ENCODE measurements around the gene CFH.
"Not testable (repeated sequence)": the region's sequence is repeated elsewhere in the genome, so short reads cannot be mapped to it uniquely, and the experiment has no call there.

CFH gene

GRCh38 chr1:196651637-196652215 is at the start of gene CFH:
TSS of gene CFH (plus strand) at chr1:196652043. CDS start at chr1:196652118, 75 bp downstream.
- DNase-seq = no peak

- DNase-seq = no peak
These were observed 48.2 kb upstream of the CFH start for GRCh38 chr1:196603651-196604050.

GRCh38 chr1:196607981-196608380 is 43.9 kb upstream of the CFH start:
- no peak for DNase-seq

GRCh38 chr1:196608390-196609369 is 43.2 kb upstream of the CFH start, which contains the start of gene KCNT2:
TSS of gene KCNT2 (minus strand) at chr1:196608440. CDS start at chr1:196608309, 131 bp downstream.
- DNase-seq = no peak

- no peak for DNase-seq
These were observed 42.5 kb upstream of the CFH start for GRCh38 chr1:196609370-196609737.

- DNase-seq = no peak
These were observed 40.0 kb upstream of the CFH start for GRCh38 chr1:196611873-196612272.

GRCh38 chr1:196619721-196620120 is 32.1 kb upstream of the CFH start:
- no peak for DNase-seq

GRCh38 chr1:196623079-196623478 is 28.8 kb upstream of the CFH start:
- no peak for DNase-seq

GRCh38 chr1:196628838-196629237 is 23.0 kb upstream of the CFH start:
- no peak for DNase-seq

- DNase-seq = no peak
These were observed 14.2 kb upstream of the CFH start for GRCh38 chr1:196637606-196638005.

- DNase-seq = no peak
These were observed 13.4 kb upstream of the CFH start for GRCh38 chr1:196638466-196638865.

GRCh38 chr1:196639291-196639690 is 12.6 kb upstream of the CFH start:
- DNase-seq = not testable (repeated sequence)

- DNase-seq = no peak
These were observed 10.9 kb upstream of the CFH start for GRCh38 chr1:196640976-196641375.

- no peak for DNase-seq
These were observed 1.9 kb upstream of the CFH start for GRCh38 chr1:196649990-196650389.

GRCh38 chr1:196650403-196650802 is 1.4 kb upstream of the CFH start:
- no peak for DNase-seq

GRCh38 chr1:196651079-196651478 is 764 bp upstream of the CFH start:
- DNase-seq = no peak

GRCh38 chr1:196654271-196654670 is 2.4 kb downstream of the CFH start:
- no peak for DNase-seq

- no peak for DNase-seq
These were observed 3.2 kb downstream of the CFH start for GRCh38 chr1:196655071-196655470.

- DNase-seq = no peak
These were observed 3.7 kb downstream of the CFH start for GRCh38 chr1:196655494-196655893.

GRCh38 chr1:196659471-196659870 is 7.6 kb downstream of the CFH start:
- no peak for DNase-seq

GRCh38 chr1:196660272-196660671 is 8.4 kb downstream of the CFH start:
- no peak for DNase-seq

- DNase-seq = no peak
These were observed 9.0 kb downstream of the CFH start for GRCh38 chr1:196660852-196661251.

- no peak for DNase-seq
These were observed 9.5 kb downstream of the CFH start for GRCh38 chr1:196661345-196661744.

GRCh38 chr1:196667131-196667530 is 15.3 kb downstream of the CFH start:
- DNase-seq = no peak
